ENCODE data around the gene RHBDF1. TPM values are rescaled to one million over a fixed set of nuclear protein-coding genes. Genes with fewer than 3 reads are reported as not detected.
A peak's percentile ranks its signal among the peaks of the same experiment; 100 is the strongest.

Gene RHBDF1
- total and polyA plus RNA-seq, 9 of the 15 experiments (the other 6 are each of a cell fraction or from before 2014, with no cell fraction given): 1.0 to 8.2 (median 4.2) TPM

DNA sequence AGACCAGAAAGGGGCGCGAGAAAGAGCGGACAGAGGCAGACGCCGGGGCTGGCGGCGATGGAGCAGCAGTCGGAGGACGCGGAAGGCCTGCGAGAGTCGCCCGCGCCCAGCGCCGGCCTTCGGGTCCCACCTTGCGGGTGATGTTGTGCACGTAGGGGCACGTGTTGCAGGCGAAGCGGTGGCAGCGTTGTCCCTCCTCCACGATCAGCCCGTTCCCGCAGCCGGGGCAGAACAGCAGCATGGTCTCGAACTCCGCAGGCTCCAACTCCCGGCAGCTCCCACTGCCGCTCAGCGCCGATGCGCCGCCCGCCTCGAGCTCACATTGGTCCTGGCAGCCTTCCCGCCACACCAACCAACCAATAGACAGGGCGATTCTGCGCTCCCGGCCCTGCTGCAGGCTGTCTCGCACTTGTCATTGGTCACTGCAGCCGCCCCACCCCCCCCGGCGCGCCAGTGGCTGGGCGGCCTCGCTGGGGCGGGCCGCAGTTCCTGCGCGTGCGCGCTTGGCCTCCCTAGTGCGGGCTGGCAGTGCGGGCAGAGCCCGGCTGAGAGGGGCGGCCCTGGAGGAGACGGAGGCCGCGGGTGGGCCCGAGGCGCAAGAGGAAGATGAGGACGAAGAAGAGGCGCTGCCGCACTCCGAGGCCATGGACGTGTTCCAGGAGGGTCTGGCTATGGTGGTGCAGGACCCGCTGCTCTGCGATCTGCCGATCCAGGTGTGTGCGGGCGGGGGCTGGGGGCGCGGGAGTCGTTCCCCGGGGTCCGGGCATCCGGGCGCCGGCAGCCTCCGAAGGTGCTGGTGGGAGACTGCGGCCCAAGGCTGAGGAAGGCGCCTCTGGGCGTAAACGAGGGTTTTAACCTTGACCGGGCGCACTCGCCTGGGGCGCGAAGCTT is 18.8 kb downstream of the RHBDF1 start, which contains the start of the genes POLR3K and SNRNP25 (continued):
- TF ChIP-seq, protein P1, sequence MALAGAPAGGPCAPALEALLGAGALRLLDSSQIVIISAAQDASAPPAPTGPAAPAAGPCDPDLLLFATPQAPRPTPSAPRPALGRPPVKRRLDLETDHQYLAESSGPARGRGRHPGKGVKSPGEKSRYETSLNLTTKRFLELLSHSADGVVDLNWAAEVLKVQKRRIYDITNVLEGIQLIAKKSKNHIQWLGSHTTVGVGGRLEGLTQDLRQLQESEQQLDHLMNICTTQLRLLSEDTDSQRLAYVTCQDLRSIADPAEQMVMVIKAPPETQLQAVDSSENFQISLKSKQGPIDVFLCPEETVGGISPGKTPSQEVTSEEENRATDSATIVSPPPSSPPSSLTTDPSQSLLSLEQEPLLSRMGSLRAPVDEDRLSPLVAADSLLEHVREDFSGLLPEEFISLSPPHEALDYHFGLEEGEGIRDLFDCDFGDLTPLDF (CRISPR knock-in tag; IDR thresholded peaks at IDR 0.05): peak; percentile 90; the same call in 1 of the 2 replicates
- TF ChIP-seq, protein P2, sequence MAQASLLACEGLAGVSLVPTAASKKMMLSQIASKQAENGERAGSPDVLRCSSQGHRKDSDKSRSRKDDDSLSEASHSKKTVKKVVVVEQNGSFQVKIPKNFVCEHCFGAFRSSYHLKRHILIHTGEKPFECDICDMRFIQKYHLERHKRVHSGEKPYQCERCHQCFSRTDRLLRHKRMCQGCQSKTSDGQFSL (CRISPR knock-in tag; IDR thresholded peaks at IDR 0.05): peak; percentile 98
- TF ChIP-seq, protein P2 (tag; IDR thresholded peaks at IDR 0.05): peak in 1 of 2 experiments; percentile 95; a peak in 2 of 4 replicates
- TF ChIP-seq ZBTB34 (CRISPR knock-in tag; IDR thresholded peaks at IDR 0.05) (no peak), MTA1 (IDR thresholded peaks at IDR 0.05; ENCODE audit: borderline replicate concordance) (no peak), GATAD2A (IDR thresholded peaks at IDR 0.05) (0 out of 2 replicates have a peak, but pooled peaks have one; percentile 24), E2F8 (IDR thresholded peaks at IDR 0.05; ENCODE audit: low read depth, partially characterized antibody) (peak; percentile 82), NEUROD1 (IDR thresholded peaks at IDR 0.05; ENCODE audit: borderline replicate concordance, low read depth, low read length, partially characterized antibody) (peak; percentile 74), HNRNPLL (IDR thresholded peaks at IDR 0.05; ENCODE audit: low read depth, low read length, poor library complexity, severe bottlenecking) (peak; percentile 76), C11orf30 (IDR thresholded peaks at IDR 0.05; ENCODE audit: low read depth) (0 out of 2 replicates have a peak, but pooled peaks have one; percentile 16)
- TF ChIP-seq, protein P3, sequence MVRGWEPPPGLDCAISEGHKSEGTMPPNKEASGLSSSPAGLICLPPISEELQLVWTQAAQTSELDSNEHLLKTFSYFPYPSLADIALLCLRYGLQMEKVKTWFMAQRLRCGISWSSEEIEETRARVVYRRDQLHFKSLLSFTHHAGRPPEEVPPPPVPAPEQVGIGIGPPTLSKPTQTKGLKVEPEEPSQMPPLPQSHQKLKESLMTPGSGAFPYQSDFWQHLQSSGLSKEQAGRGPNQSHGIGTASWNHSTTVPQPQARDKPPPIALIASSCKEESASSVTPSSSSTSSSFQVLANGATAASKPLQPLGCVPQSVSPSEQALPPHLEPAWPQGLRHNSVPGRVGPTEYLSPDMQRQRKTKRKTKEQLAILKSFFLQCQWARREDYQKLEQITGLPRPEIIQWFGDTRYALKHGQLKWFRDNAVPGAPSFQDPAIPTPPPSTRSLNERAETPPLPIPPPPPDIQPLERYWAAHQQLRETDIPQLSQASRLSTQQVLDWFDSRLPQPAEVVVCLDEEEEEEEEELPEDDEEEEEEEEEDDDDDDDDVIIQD (CRISPR knock-in tag; IDR thresholded peaks at IDR 0.05): no peak
- TF ChIP-seq, protein P4, sequence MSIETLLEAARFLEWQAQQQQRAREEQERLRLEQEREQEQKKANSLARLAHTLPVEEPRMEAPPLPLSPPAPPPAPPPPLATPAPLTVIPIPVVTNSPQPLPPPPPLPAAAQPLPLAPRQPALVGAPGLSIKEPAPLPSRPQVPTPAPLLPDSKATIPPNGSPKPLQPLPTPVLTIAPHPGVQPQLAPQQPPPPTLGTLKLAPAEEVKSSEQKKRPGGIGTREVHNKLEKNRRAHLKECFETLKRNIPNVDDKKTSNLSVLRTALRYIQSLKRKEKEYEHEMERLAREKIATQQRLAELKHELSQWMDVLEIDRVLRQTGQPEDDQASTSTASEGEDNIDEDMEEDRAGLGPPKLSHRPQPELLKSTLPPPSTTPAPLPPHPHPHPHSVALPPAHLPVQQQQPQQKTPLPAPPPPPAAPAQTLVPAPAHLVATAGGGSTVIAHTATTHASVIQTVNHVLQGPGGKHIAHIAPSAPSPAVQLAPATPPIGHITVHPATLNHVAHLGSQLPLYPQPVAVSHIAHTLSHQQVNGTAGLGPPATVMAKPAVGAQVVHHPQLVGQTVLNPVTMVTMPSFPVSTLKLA (conservative IDR thresholded peaks at IDR 0.05): peak; percentile 79 to 87
- TF ChIP-seq, protein P5, sequence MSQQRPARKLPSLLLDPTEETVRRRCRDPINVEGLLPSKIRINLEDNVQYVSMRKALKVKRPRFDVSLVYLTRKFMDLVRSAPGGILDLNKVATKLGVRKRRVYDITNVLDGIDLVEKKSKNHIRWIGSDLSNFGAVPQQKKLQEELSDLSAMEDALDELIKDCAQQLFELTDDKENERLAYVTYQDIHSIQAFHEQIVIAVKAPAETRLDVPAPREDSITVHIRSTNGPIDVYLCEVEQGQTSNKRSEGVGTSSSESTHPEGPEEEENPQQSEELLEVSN (IDR thresholded peaks at IDR 0.05; ENCODE audit: borderline replicate concordance in 1 of 2, extremely low read depth in 1 of 2, insufficient read depth in 1 of 2, insufficient read length in 1 of 2, low read depth in 1 of 2, low read length in 1 of 2, poor library complexity in 1 of 2, severe bottlenecking in 1 of 2): peak; percentile 96 to 98
